GM21360 (cell line): ENCODE measurements around the gene PTGES3.
"Not testable (repeated sequence)": the region's sequence is repeated elsewhere in the genome, so short reads cannot be mapped to it uniquely, and the experiment has no call there.

Experiments
- ATAC-seq: cut with Tn5 transposase; IDR thresholded peaks from one replicate; pipeline ENCODE4 v1.9.1; 2021; ENCODE audit warnings: mild to moderate bottlenecking, moderate library complexity; ENCODE audit not compliant: unreplicated experiment

The PTGES3 gene

GRCh38 chr12:56713345-56713744 is 25.3 kb upstream of the PTGES3 start:
- no peak for ATAC-seq

DNA sequence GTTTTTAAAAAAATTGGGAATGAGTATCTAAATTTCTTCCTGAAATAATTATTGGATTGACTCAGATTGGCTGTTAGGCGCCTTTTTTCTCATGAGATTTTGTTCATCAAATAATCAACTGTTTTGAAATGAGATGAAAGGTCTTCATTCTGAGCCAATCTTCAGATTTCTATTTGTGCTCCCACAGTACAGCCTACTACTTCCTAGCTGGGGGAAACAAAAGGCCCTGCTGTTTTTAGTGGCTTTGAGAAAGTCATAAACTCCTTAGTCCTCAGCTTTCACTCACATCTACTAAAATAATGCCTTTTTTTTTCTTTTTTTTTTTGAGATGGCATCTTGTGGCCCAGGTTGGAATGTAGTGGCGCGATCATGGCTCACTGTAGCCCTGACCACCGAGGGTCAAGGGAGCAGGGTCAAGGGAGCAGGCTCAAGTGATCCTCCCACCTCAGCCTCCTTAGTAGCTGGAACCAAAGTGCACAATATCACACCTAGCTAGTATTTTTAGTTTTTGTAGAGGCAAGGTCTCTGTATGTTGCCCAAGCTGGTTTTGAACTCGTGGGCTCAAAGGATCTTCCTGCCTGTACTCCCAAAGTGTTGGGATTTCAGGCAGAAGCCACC is 21.8 kb upstream of the PTGES3 start:
- no peak for ATAC-seq

GRCh38 chr12:56704522-56704921 is 16.4 kb upstream of the PTGES3 start:
- ATAC-seq: not testable (repeated sequence)

- ATAC-seq: no peak
Measured at GRCh38 chr12:56699020-56699661, 11.1 kb upstream of the PTGES3 start.

DNA sequence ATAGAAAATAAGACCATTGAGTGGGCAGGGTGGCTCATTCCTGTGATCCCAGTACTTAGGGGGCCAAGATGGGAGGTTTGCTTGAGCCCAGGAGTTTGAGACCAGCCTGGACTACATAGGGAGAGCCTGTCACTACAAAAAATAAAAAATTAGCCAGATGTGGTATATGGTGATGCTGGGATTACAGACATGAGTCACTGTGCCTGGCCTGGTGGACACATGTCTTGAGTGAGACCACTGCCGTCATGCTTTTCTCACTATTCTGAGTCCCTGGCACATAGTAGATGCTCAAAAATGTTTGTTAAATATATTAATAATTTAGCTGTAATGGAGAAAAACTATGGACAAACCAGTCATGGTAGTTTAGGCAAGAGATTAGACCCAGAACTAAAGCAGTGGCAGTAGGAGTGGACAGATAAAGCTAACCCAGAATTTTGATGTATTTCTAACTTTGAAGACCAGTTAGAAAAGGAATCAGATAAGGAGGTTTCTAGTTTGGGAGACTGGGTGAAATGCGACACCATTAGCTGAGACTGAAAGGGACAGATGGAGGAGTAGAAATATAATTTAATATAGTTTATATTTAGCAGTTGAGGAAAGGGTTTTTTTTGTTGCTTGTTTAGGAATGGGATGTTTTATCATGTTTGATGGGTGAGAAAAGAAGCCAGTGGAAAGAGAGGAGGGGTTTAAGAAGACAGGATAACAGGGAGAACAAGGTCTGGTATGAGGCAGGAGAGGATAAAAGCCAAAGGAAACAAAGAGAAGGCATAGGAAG is 7.4 kb upstream of the PTGES3 start:
- ATAC-seq: no peak

GRCh38 chr12:56694161-56694560 is 6.1 kb upstream of the PTGES3 start:
- ATAC-seq: no peak

DNA sequence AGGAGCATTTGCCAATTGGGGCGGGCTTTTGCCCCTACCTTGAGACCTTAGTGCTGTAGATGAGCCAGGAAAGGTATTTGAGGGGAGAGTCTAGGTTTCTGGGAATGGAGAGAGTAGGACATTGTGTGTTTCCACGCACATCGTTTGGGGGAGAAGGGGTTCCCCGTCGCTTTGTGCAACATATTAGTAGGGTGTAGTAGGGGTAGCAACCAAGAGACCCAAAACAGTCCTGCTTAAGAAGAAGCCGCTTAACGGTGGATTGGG is 694 bp upstream of the PTGES3 start:
- peak; percentile 23 for ATAC-seq

- ATAC-seq: no peak
Measured at GRCh38 chr12:56687223-56688128, 608 bp downstream of the PTGES3 start.

GRCh38 chr12:56684745-56685359 is 3.2 kb downstream of the PTGES3 start:
- no peak for ATAC-seq

- ATAC-seq: no peak
Measured at GRCh38 chr12:56682323-56682722, 5.8 kb downstream of the PTGES3 start.

GRCh38 chr12:56679883-56680575 is 8.1 kb downstream of the PTGES3 start:
- no peak for ATAC-seq

DNA sequence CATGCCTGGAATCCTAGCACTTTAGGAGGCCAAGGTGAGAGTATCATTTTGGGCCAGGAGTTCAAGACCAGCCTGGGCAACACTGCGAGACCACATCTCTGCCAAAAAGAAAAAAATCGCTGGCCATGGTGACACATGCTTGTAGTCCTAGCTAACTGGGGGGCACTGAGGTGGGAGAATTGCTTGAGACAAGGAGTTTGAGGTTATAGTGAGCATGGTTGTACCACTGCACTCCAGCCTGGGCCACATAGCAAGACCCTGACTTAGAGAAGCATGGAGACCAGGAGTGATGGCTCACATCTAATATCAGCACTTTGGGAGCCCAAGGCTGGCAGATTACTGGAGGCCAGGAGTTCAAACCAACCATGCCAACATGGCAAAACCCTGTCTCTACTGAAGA is 9.2 kb downstream of the PTGES3 start:
- ATAC-seq: no peak

DNA sequence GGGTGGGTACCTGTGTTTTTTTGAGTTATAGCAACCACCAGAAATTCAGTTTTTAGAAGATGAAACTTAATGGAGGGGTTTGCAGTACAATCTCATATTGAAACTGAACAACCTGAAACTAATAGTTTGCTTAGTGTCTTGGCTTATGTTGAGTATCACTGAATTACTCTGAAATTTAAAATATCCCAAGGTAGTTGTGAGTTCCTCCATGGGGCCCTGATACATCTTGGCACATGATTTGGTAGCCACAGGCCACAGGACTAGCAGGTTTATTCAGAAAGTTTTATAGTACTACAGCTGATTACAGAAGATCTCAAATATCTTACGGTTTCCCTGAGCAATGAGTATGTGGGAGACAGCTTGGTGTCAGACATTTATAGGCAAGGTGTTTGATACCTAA is 10.4 kb downstream of the PTGES3 start:
- ATAC-seq: no peak

DNA sequence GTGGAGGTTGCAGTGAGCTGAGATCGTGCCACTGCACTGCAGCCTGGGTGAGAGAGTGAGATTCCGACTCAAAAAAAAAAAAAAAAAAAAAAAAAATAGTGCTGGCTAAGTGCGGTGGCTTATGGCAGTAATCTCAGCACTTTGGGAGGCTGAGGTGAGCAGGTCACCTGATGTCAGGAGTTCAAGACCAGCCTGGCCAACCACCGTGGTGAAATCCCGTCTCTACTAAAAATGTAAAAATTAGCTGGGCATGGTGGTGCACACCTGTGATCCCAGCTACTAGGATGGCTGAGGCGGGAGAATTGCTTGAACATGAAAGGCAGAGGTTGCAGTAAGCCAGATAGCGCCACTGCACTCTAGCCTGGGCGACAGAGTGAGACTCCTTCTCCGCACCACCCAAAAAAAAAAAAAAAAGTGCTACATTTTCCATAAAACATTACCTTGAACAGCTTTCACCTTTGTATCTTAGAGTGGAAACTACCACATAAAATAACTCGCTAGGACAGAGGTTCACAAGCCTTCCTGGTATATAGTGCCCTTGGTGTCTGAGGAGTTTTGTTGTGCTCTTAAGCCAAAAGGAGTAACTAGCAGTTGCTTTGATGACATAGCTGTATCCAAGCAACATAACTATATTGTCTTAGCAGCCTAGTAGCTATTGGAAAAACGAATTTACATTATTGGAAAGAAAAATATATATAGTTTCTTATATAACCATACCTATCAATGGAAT is 11.1 kb downstream of the PTGES3 start:
- no peak for ATAC-seq

GRCh38 chr12:56671608-56672007 is 16.5 kb downstream of the PTGES3 start:
- ATAC-seq: no peak

- no peak for ATAC-seq
Measured at GRCh38 chr12:56670836-56671235, 17.2 kb downstream of the PTGES3 start.

DNA sequence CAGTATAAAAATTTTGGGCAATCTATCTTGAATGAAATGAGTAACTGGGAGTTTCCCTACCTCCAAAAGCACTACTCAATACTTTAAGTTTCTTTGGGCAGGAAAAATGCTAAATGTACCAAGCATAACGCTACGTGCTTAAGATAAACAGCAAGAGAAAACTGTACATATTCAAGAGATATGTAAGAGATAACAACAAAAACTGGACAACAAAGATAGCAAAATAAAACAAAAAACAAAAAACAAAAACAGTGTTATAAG is 20.0 kb downstream of the PTGES3 start:
- no peak for ATAC-seq

GRCh38 chr12:56661979-56662638 is 26.0 kb downstream of the PTGES3 start:
- ATAC-seq: no peak

- ATAC-seq: no peak
Measured at GRCh38 chr12:56661560-56661959, 26.5 kb downstream of the PTGES3 start.
